HCT116 (cell line): ENCODE results near the gene HLA-DOA.

ENCODE experiments used
- ATF3 ChIP-seq: IDR thresholded peaks from 2 replicates; pipeline ENCODE4 v1.6.1; 2012
- CEBPB ChIP-seq: IDR thresholded peaks from 2 replicates; pipeline ENCODE4 v1.6.1; 2012; ENCODE audit warnings: low read depth
- CTCF ChIP-seq, 3 experiments: fragments of 200-600 bp in 1 of 3; sonication (generic) in 1 of 3; IDR thresholded peaks in 2 of 3; conservative IDR thresholded peaks in 1 of 3; 2 replicates each; pipeline ENCODE4 v1.5.1; 2012 to 2017; ENCODE audit warnings: low read depth in 2 of 3, low read length in 2 of 3, antibody characterized with exemption in 1 of 3, borderline replicate concordance in 1 of 3, control low read depth in 1 of 3, mild to moderate bottlenecking in 1 of 3, mixed read lengths in 1 of 3, mixed run types in 1 of 3, moderate library complexity in 1 of 3; ENCODE audit not compliant: insufficient read depth in 1 of 3
- EZH2phosphoT487 ChIP-seq: fragments of 200-600 bp; IDR thresholded peaks from 2 replicates; pipeline ENCODE4 v1.6.1; 2018; ENCODE audit warnings: antibody characterized with exemption, borderline replicate concordance
- JUND ChIP-seq: IDR thresholded peaks from 2 replicates; pipeline ENCODE4 v1.6.1; 2012
- MAX ChIP-seq: IDR thresholded peaks from 2 replicates; pipeline ENCODE4 v1.6.1; 2012
- POLR2A ChIP-seq: IDR thresholded peaks from 2 replicates; pipeline ENCODE4 v1.7.0; 2011; ENCODE audit warnings: borderline replicate concordance; ENCODE audit not compliant: insufficient read depth, insufficient read length; ENCODE audit errors: extremely low read depth
- RAD21 ChIP-seq: IDR thresholded peaks from 2 replicates; pipeline ENCODE4 v1.6.1; 2012; ENCODE audit warnings: low read depth, mild to moderate bottlenecking
- REST ChIP-seq: IDR thresholded peaks from 2 replicates; pipeline ENCODE4 v1.6.1; 2012; ENCODE audit warnings: low read depth
- SIN3A ChIP-seq: IDR thresholded peaks from 2 replicates; pipeline ENCODE4 v1.6.1; 2012; ENCODE audit warnings: low read depth
- TCF7L2 ChIP-seq: IDR thresholded peaks from 2 replicates; pipeline ENCODE4 v1.7.0; 2011; ENCODE audit warnings: borderline replicate concordance, inconsistent platforms; ENCODE audit not compliant: insufficient read depth, insufficient read length; ENCODE audit errors: extremely low read depth
- ZBTB33 ChIP-seq: IDR thresholded peaks from 2 replicates; pipeline ENCODE4 v1.6.1; 2011; ENCODE audit warnings: mild to moderate bottlenecking, low read length, moderate library complexity; ENCODE audit not compliant: insufficient replicate concordance; ENCODE audit errors: extremely low read depth
- ZFX ChIP-seq: fragments of 450-650 bp; IDR thresholded peaks from 2 replicates; pipeline ENCODE4 v1.6.1; 2017

GRCh38 chr6:32960563-32960962, 48.8 kb downstream of the HLA-DOA start:
- TF ChIP-seq CTCF (IDR thresholded peaks at IDR 0.05 in 2 of 3, conservative IDR thresholded peaks at IDR 0.05 in 1 of 3; ENCODE audit: borderline replicate concordance in 1 of 3, insufficient read depth in 1 of 3, low read depth in 2 of 3, low read length in 2 of 3) (no peak), TCF7L2 (no peak), POLR2A (no peak), CEBPB (no peak), RAD21 (no peak), EZH2phosphoT487 (no peak), SIN3A (no peak), ZBTB33 (no peak), REST (no peak), MAX (no peak), ATF3 (no peak), JUND (no peak), ZFX (no peak)
